ENCODE results near the gene INAFM2. TPM values are rescaled to one million over a fixed set of nuclear protein-coding genes. Genes with fewer than 3 reads are reported as not detected.
A peak's percentile ranks its signal among the peaks of the same experiment; 100 is the strongest.

INAFM2 gene
- total RNA-seq, 1 donor from 2014 or later = 19.2 TPM

- Mint-ChIP-seq H3K27me3 (ENCODE audit: low read depth) (no peaks in the 10 kb centered on the region), H3K27ac (no peak overlapping the region), H3K4me1 (peaks cover 44% of the 10 kb centered on the region), H3K36me3 (no peaks in the 10 kb centered on the region), H3K4me3 (no peak overlapping the region), H3K9me3 (no peaks in the 10 kb centered on the region)
- TF ChIP-seq CTCF (IDR thresholded peaks at IDR 0.05; ENCODE audit: unreplicated experiment) = no peak
- no peak for DNase-seq (ENCODE audit: low spot score in 2 of 2, unreplicated experiment in 2 of 2)
Measured at GRCh38 chr15:40344217-40344616, 20.7 kb downstream of the INAFM2 start.

GRCh38 chr15:40344631-40345120 lies 21.2 kb downstream of the INAFM2 start:
- DNase-seq (ENCODE audit: low spot score in 2 of 2, unreplicated experiment in 2 of 2) = no peak
- H3K27me3 Mint-ChIP-seq (ENCODE audit: low read depth) = no peaks in the 10 kb centered on the region
- peak; percentile 52 for TF ChIP-seq CTCF (IDR thresholded peaks at IDR 0.05; ENCODE audit: unreplicated experiment)
- no peaks in the 10 kb centered on the region for H3K9me3 Mint-ChIP-seq
- peaks cover 39% of the 10 kb centered on the region for H3K4me1 Mint-ChIP-seq
- H3K4me3 Mint-ChIP-seq = no peak overlapping the region
- H3K27ac Mint-ChIP-seq = no peak overlapping the region
- H3K36me3 Mint-ChIP-seq = no peaks in the 10 kb centered on the region

GRCh38 chr15:40345225-40345866 lies 21.9 kb downstream of the INAFM2 start:
- H3K27ac Mint-ChIP-seq = no peak overlapping the region
- H3K4me1 Mint-ChIP-seq = peaks cover 32% of the 10 kb centered on the region
- H3K36me3 Mint-ChIP-seq = no peaks in the 10 kb centered on the region
- H3K4me3 Mint-ChIP-seq = no peak overlapping the region
- no peak for TF ChIP-seq CTCF (IDR thresholded peaks at IDR 0.05; ENCODE audit: unreplicated experiment)
- no peaks in the 10 kb centered on the region for H3K9me3 Mint-ChIP-seq
- no peaks in the 10 kb centered on the region for H3K27me3 Mint-ChIP-seq (ENCODE audit: low read depth)
- no peak for DNase-seq (ENCODE audit: low spot score in 2 of 2, unreplicated experiment in 2 of 2)

GRCh38 chr15:40345867-40346578 lies 22.5 kb downstream of the INAFM2 start:
- H3K9me3 Mint-ChIP-seq = no peaks in the 10 kb centered on the region
- peaks cover 26% of the 10 kb centered on the region for H3K4me1 Mint-ChIP-seq
- no peak overlapping the region for H3K27ac Mint-ChIP-seq
- no peak for TF ChIP-seq CTCF (IDR thresholded peaks at IDR 0.05; ENCODE audit: unreplicated experiment)
- H3K27me3 Mint-ChIP-seq (ENCODE audit: low read depth) = no peaks in the 10 kb centered on the region
- no peaks in the 10 kb centered on the region for H3K36me3 Mint-ChIP-seq
- DNase-seq (ENCODE audit: low spot score in 2 of 2, unreplicated experiment in 2 of 2) = no peak
- no peak overlapping the region for H3K4me3 Mint-ChIP-seq

GRCh38 chr15:40346579-40347558 lies 23.4 kb downstream of the INAFM2 start:
- DNase-seq (ENCODE audit: low spot score in 2 of 2, unreplicated experiment in 2 of 2) = no peak
- no peak for TF ChIP-seq CTCF (IDR thresholded peaks at IDR 0.05; ENCODE audit: unreplicated experiment)
- Mint-ChIP-seq H3K4me3 (no peak overlapping the region), H3K27ac (no peak overlapping the region), H3K9me3 (no peaks in the 10 kb centered on the region), H3K36me3 (no peaks in the 10 kb centered on the region), H3K27me3 (ENCODE audit: low read depth) (peaks cover 1% of the 10 kb centered on the region), H3K4me1 (peaks cover 20% of the 10 kb centered on the region)
